Uterus (tissue), 4 donors: ENCODE measurements around the gene KIF5A. TPM values are rescaled to one million over a fixed set of nuclear protein-coding genes. Genes with fewer than 3 reads are reported as not detected.
"Not testable (repeated sequence)": the region's sequence is repeated elsewhere in the genome, so short reads cannot be mapped to it uniquely, and the experiment has no call there.

Experiments
- DNase-seq, 2 donors: peaks; one replicate each; pipeline ENCODE4 v3.0.0-alpha.2; 2019 to 2020
- H3K27ac ChIP-seq, 2 donors: fragments of 200-600 bp; sonication (generic); 1 replicate in 1 of 2; 2 replicates in 1 of 2; pipeline ENCODE4 v1.5.1; 2016 to 2018
- H3K27me3 ChIP-seq, 2 donors: fragments of 200-600 bp; sonication (generic); one replicate each; pipeline ENCODE4 v1.5.1; 2018 to 2019; ENCODE audit warnings: control low read depth in 1 of 2
- H3K36me3 ChIP-seq, 2 donors: fragments of 200-600 bp; sonication (generic); one replicate each; pipeline ENCODE4 v1.5.1; 2019; ENCODE audit warnings: control low read depth in 1 of 2
- H3K4me1 ChIP-seq, 2 donors: fragments of 200-600 bp; sonication (generic); one replicate each; pipeline ENCODE4 v1.5.1; 2018 to 2019; ENCODE audit warnings: control low read depth in 1 of 2
- H3K4me3 ChIP-seq, 2 donors: fragments of 200-600 bp; sonication (generic); 1 replicate in 1 of 2; 2 replicates in 1 of 2; pipeline ENCODE4 v1.5.1; 2018 to 2019; ENCODE audit warnings: mild to moderate bottlenecking in 1 of 2
- H3K9me3 ChIP-seq, 2 donors: fragments of 200-600 bp; sonication (generic); one replicate each; pipeline ENCODE4 v1.5.1; 2019; ENCODE audit warnings: control low read depth in 1 of 2
- POLR2A ChIP-seq, 2 donors: fragments of 450-650 bp; IDR thresholded peaks; one replicate each; pipeline ENCODE4 v1.6.1; 2016; ENCODE audit warnings: antibody characterized with exemption in 2 of 2, mild to moderate bottlenecking in 1 of 2, moderate library complexity in 1 of 2
- intact Hi-C: fragments of 100-400 bp; cut with DNase I; formaldehyde crosslinking; loops from one replicate; pipeline ENCODE4 v1.15.1; 2023; ENCODE audit warnings: low total_unique reads
- total RNA-seq, 4 donors: library from RNA; depleted of rRNA in 3 of 4; stranded (reverse); fragments of >200 nt in 3 of 4; gene quantifications; one replicate each; pipeline versions ENCODE4 v1.1.0 to v1.2.4, GENCODE V29; 2014 to 2023
- TF ChIP-seq, protein P1 (sequence below), 4 experiments: fragments of 200-600 bp in 2 of 4; fragments of 450-650 bp in 2 of 4; sonication (generic) in 2 of 4; IDR thresholded peaks; one replicate each; pipeline ENCODE4 v1.5.1; 2016 to 2019; ENCODE audit warnings: antibody characterized with exemption in 4 of 4, mild to moderate bottlenecking in 2 of 4, moderate library complexity in 1 of 4
- donor health status: DM: yes; HTN: yes; CAD: no.

The KIF5A gene
- total RNA-seq, 4 donors from 2014 or later: 0.59 to 5.1 (median 1.9) TPM

GRCh38 chr12:57616383-57617101 lies 66.7 kb downstream of the KIF5A start:
- H3K27me3 ChIP-seq: no peaks in the 10 kb centered on the region
- no peaks in the 10 kb centered on the region for H3K36me3 ChIP-seq
- H3K4me1 ChIP-seq: peaks cover 0 to 6% of the 10 kb centered on the region in 2 donors
- no peaks in the 10 kb centered on the region for H3K9me3 ChIP-seq
- peak in 1 of 2 donors; percentile 26 for DNase-seq
- intact Hi-C loops: no loop called here
- H3K27ac ChIP-seq: no peak overlapping the region
- TF ChIP-seq POLR2A (IDR thresholded peaks at IDR 0.05): no peak
- TF ChIP-seq, protein P1, sequence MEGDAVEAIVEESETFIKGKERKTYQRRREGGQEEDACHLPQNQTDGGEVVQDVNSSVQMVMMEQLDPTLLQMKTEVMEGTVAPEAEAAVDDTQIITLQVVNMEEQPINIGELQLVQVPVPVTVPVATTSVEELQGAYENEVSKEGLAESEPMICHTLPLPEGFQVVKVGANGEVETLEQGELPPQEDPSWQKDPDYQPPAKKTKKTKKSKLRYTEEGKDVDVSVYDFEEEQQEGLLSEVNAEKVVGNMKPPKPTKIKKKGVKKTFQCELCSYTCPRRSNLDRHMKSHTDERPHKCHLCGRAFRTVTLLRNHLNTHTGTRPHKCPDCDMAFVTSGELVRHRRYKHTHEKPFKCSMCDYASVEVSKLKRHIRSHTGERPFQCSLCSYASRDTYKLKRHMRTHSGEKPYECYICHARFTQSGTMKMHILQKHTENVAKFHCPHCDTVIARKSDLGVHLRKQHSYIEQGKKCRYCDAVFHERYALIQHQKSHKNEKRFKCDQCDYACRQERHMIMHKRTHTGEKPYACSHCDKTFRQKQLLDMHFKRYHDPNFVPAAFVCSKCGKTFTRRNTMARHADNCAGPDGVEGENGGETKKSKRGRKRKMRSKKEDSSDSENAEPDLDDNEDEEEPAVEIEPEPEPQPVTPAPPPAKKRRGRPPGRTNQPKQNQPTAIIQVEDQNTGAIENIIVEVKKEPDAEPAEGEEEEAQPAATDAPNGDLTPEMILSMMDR (IDR thresholded peaks at IDR 0.05): no peak
- H3K4me3 ChIP-seq: no peak overlapping the region

DNA sequence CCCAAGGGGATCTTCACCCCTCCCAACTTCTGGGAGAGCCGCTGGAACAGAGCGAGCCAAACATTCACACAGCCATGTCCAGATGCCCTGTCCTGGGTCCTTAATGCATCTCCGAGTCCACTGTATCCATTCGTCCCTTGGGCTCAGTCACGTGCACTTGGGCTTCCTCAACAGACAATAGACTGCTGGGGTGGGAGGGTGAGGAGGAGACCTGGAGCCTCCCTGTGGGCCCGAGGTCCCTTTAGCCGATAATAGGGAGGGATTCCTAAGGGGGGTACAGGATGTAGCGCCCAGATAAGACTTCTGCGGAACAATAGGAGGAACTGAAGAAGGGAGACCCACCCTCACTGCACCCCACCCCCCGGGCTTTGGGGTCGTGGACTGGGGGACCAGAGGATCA lies 68.1 kb downstream of the KIF5A start:
- DNase-seq: no peak
- H3K9me3 ChIP-seq: no peaks in the 10 kb centered on the region
- TF ChIP-seq, protein P1 (IDR thresholded peaks at IDR 0.05): no peak
- no peak for TF ChIP-seq POLR2A (IDR thresholded peaks at IDR 0.05)
- H3K36me3 ChIP-seq: no peaks in the 10 kb centered on the region
- H3K4me1 ChIP-seq: peaks cover 0 to 6% of the 10 kb centered on the region in 2 donors
- intact Hi-C loops: no loop called here
- H3K27me3 ChIP-seq: no peaks in the 10 kb centered on the region
- no peak overlapping the region for H3K4me3 ChIP-seq
- no peak overlapping the region for H3K27ac ChIP-seq

- intact Hi-C loops, H3K27ac ChIP-seq, H3K27me3 ChIP-seq, H3K9me3 ChIP-seq, H3K36me3 ChIP-seq, H3K4me3 ChIP-seq, DNase-seq, H3K4me1 ChIP-seq: not testable (repeated sequence)
Measured at GRCh38 chr12:57618431-57618830, 68.6 kb downstream of the KIF5A start.

DNA sequence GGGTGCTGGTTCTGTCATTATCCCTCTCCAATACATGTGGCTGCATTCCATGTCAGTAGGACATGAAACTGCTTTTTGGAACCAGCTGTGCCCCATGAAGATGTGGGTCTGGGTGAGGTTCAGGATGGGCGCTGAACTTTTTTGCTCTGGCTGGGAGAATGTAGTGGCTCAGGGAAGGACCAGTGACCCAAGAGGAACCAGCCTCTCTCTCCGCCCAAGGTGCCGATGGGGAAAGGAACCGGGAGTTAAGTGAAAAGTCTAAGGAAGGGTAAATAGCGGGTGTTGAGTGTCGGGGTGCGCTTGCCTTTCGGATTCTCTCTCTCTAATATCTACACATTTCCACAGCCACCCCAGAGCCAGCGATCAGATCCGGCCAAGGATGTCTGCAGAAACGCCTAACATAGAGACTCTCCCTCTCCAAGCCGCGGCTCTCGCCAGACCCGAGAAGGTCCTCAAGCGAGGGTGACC lies 69.2 kb downstream of the KIF5A start:
- Histone ChIP-seq H3K36me3 (no peaks in the 10 kb centered on the region), H3K27ac (no peak overlapping the region), H3K9me3 (no peaks in the 10 kb centered on the region), H3K4me1 (peaks cover 0 to 6% of the 10 kb centered on the region in 2 donors), H3K27me3 (no peaks in the 10 kb centered on the region), H3K4me3 (no peak overlapping the region)
- intact Hi-C loops: no loop called here
- TF ChIP-seq POLR2A (IDR thresholded peaks at IDR 0.05): no peak
- TF ChIP-seq, protein P1 (IDR thresholded peaks at IDR 0.05): no peak
- DNase-seq: no peak

- Histone ChIP-seq H3K4me3 (no peak overlapping the region), H3K27ac (no peak overlapping the region), H3K36me3 (no peaks in the 10 kb centered on the region), H3K4me1 (peaks cover 0 to 6% of the 10 kb centered on the region in 2 donors), H3K9me3 (no peaks in the 10 kb centered on the region), H3K27me3 (no peaks in the 10 kb centered on the region)
- no peak for TF ChIP-seq POLR2A (IDR thresholded peaks at IDR 0.05)
- TF ChIP-seq, protein P1 (IDR thresholded peaks at IDR 0.05): no peak
- intact Hi-C loops: loop anchor here (2.0 kb wide), 1 partner anchor 37 kb away; no protein-coding TSS in a partner anchor
- DNase-seq: no peak
Measured at GRCh38 chr12:57619434-57620244, 69.8 kb downstream of the KIF5A start.
